Left ventricle myocardium superior (tissue), 1 donor: ENCODE measurements around the gene CMPK1. TPM values are rescaled to one million over a fixed set of nuclear protein-coding genes. Genes with fewer than 3 reads are reported as not detected.

Experiments
- ATAC-seq: fragments of 200-7000 bp; cut with Tn5 transposase; one replicate; pipeline ENCODE4 v1.9.1; 2020; ENCODE audit warnings: mild to moderate bottlenecking, moderate library complexity
- DNase-seq: peaks from one replicate; pipeline ENCODE4 v3.0.0-alpha.2; 2020
- intact Hi-C: fragments of 100-400 bp; cut with micrococcal nuclease; formaldehyde crosslinking; loops from one replicate; pipeline ENCODE4 v1.11.0; 2022
- total RNA-seq: library from RNA; stranded (reverse); fragmentation: NEBNext Ultra II Directional; extraction: Animal tissue kit (Norgen Biotek cat#: 25700); gene quantifications from one replicate; pipeline ENCODE4 v1.2.1, GENCODE V29; 2021
- donor health status: DM: no; HTN: yes; CAD: no; lungs with severe emphysema.

Gene CMPK1
- total RNA-seq, 1 donor from 2014 or later, result 81.0 TPM

DNA sequence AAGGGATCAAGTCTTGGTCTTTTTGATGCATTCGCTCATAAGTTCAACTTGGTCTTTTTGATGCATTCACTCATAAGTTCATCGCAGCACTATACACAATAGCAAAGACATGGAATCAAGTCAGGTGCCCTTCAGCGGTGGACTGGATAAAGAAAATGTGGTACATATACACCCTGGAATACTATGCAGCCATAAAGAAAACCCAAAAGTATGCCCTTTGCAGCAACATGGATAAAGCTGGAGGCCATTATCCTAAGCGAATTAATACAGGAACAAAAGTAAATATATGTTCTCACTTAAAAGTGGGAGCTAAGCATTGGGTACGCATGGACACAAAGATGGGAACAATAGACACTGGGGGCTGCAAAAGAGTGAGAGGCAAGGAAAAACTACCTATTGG lies 52.7 kb downstream of the CMPK1 start:
- DNase-seq (no peak), ATAC-seq (no peak)
- intact Hi-C loops, result no loop called here

DNA sequence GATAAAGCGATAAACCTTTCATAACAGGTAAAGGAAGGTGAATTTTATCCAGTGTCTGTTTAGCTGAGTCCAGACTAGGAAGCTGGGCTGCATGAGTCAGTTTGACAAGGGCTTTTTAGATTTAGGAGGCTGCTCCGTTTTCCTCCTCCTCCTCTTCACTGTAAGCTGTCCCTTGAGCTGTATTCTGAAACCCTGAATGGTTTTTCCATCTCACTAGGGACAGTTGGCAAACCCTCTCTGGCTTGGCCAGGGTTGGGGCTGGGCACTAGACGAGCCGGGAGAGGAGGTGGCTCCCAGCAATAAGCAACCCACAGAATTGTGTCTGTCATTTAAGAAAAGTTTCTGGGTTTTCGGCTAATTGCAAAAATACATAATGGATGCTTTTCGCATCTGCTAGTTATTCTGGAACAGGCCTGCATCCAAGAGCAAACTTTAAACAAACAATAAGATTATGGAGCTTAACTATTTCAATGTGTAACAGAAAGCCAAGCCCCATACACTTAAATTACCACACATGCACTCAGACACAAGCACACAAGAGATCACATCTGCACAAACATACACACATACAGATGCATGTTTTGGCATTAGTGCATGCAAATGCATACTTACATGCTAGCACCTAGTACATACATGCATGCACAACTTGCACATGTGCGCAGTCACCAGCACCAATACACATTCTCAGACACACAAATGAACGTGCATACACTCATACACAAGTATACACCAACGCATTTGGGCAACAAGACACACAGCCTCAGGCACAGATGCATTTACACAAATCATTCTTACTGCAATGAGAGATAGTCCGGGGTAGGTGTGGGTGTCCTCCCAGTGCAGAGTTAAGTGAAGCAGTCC lies 54.7 kb downstream of the CMPK1 start:
- no peak for DNase-seq
- ATAC-seq, result no peak
- intact Hi-C loops, result no loop called here

DNA sequence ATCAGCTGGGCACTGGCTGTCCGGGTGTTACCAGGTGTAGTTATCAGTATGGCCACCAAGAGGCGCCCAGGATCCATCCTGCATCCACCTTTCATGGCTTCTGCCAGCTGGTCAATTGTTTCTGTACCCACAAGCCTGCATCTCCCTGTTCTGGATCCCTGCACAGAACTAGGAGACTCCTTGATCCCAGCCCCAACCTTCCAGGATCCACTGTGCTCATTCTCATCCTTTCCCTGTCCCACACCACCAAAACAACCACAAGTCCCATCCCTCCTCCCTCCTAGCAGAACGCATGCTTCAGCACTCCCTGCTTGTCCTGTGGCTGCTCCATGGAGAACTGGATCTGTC lies 55.3 kb downstream of the CMPK1 start:
- peak; percentile 67 for ATAC-seq
- intact Hi-C loops, result no loop called here
- peak; percentile 45 for DNase-seq

DNA sequence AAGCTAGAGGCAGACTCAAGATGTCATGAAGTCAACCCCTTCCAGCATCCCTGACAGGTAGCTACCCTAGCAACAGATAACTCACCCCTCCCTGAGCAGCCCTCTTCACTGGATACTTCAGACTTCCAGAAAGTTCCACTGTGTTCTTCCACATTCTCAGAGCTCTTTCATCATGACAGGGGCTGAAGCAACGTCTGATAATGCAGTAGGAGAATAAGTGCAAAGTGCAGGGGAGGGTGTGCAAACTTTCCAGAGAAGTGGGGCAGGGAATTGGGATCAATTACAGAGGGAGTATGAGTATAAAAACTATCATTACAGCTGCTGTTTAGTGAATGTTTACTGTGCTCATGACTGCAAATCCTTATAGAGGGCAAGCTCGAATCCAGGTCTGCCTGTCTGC lies 56.1 kb downstream of the CMPK1 start:
- DNase-seq (no peak), ATAC-seq (no peak)
- intact Hi-C loops, result no loop called here

DNA sequence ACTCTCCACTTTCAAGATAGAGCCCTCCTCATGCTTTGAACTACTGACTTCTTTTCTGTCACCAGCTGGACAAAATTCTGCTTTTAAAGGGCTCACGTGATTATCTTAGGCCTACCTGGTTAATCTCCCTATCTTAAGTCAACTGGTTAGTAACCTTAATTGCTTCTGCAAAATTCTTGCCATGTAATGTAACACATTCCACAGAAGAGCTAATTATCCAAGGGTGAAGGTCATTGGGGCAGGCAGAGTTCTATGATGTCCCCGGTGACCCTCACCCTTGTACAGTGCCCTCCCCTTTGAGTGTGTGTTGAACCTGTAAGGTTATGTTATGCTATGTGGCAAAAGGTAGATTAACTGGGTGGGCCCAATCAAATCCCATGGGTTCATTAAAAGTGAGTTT lies 57.3 kb downstream of the CMPK1 start:
- ATAC-seq, result no peak
- intact Hi-C loops, result no loop called here
- no peak for DNase-seq

DNA sequence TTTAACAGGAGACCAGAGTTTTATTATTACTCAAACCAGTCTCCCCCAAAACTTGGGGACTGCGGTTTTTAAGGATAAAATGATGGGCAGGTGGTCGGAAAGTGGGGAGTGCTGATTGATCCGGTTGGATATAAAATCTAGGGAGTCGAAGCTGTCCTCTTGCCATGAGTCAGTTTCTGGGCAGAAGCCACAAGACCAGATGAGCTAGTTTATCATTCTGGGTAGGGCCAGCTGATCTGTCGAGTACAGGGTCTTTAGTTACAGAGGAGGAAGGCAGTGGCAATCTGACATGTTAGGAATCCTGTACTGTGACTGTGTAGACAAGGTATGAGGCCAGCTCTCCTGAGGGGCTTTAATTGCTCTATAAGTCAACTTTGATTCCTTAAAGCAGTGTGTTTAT lies 59.6 kb downstream of the CMPK1 start:
- intact Hi-C loops, result no loop called here
- DNase-seq (no peak), ATAC-seq (no peak)

DNA sequence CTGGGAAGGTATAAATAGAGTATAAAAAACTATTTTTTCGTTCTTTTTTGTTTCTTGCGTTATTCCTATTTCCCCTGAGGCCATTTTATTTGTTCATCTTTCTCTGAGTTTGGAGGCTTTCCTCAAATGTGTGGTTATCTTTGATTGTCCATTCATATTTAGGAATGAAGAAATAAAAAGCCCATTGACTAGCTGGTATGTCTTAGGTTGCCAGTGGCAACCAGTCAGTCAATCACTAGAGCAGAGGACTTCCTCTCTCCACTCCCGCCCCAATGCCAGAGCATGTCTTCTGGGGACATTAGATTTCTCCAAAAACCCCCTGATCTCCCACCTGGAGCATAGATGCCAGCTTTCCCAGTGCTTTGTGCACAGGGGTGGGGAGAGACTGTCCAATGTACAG lies 61.8 kb downstream of the CMPK1 start:
- ATAC-seq (no peak), DNase-seq (no peak)
- intact Hi-C loops, result no loop called here

DNA sequence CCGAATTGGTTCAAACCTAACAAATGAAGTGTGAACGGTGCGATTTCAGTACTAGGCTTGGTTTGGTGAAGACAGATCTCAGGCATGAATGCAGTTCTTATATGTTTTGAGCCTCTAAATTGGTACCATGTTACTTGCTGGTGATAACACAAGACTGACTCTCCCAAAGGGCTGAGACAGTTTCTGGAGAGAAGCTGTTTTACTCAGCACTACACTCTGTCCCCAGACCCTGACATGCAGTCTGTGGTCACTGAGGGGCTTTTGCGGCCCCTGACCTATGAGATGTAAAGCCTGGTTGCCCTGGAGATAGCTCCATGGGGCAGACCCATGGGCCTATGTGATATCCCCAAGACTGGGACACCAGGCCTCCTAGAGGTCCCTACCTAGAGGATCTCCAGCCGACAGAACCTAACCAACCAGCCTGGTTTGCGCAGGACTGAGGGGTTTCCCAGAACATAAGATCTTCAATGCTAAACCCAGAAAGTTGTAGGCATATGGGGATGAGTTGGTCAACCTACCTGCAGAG lies 63.1 kb downstream of the CMPK1 start:
- intact Hi-C loops, result no loop called here
- ATAC-seq, result no peak
- no peak for DNase-seq

DNA sequence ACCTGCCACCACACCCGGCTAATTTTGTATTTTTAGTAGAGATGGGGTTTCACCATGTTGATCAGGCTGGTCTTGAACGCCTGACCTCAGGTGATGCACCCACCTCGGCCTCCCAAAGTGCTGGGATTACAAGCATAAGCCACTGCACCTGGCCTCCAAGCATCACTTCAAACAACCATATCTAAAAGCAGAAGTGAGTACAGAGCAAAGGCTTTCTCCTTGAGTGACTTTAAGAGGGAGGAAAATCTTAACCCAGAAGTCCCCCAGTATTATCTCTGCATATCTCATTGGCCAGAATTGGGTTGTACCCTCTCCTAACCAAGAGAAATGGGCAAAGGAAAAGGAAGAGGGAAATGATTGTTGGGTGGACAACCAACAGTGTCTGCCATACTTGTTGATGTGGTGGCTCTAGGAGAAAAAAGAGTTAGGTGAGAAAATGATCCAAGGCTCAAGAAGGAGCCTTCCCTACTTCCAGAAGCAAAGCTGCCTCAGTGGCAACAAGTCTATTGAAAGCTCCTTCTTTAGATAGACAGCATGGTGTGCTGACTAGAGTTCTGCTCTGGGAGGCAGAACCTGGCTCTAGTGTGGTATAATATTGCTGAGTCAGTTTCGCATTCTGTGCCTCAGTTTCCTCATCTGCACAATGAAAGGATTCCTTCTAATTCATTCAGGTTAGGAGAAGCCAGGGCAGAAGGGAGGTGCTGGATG lies 65.7 kb downstream of the CMPK1 start:
- DNase-seq, result no peak
- intact Hi-C loops, result no loop called here
- no peak for ATAC-seq

DNA sequence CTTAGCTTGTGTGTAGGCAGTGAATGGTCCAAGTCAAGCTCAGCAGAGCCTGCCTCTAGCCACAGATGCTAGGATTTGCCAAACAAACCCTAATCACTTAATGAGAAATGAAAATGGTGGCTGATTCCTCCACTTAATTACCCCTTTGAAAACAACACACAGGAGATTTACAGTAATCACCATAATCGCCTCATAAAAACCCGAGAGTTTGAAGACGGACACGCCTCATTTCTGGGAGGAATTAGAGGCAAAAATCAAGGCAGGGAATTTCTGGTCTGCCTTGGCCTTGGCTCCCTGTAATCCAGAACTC lies 66.2 kb downstream of the CMPK1 start:
- ATAC-seq (no peak), DNase-seq (no peak)
- intact Hi-C loops, result no loop called here

DNA sequence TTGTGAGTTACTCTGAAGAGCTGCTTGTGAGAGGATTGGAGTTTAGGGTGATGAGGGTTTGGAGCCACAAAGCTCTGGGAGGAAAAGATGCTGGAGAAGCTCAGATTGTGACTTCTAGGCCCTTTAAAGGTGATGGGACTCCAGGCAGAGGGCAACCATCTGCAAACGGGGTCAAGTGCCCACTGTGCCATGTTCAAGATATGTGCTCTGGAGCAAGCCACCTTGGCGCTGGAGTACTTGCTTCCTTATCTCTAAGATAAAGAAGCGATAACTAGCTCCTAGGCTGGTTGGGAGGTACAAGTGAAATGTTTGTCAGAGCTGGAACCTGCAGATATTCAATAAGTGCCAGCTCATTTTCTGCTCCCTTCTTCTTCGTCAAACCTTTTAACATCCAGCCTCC lies 68.2 kb downstream of the CMPK1 start:
- DNase-seq (no peak), ATAC-seq (no peak)
- intact Hi-C loops, result no loop called here

DNA sequence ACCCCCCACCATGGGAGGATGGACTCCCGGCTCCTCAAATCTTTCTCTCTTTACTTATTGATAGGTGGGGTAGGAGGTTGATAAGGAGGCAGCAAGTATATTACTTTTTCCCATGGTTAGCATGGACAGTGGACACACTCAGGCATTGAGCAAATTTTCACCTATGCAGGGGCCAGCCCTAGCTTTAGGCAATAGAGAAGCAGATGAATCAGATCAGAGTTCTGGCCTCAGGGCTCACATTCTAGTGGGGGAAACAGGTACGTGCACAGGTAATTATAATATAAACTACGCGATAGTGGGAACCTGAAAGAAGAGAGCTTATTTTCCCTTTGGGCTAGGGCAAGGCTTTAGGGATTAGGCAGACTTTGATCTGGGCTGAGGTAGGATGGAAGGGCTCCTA lies 69.0 kb downstream of the CMPK1 start:
- DNase-seq, result no peak
- intact Hi-C loops, result no loop called here
- no peak for ATAC-seq

DNA sequence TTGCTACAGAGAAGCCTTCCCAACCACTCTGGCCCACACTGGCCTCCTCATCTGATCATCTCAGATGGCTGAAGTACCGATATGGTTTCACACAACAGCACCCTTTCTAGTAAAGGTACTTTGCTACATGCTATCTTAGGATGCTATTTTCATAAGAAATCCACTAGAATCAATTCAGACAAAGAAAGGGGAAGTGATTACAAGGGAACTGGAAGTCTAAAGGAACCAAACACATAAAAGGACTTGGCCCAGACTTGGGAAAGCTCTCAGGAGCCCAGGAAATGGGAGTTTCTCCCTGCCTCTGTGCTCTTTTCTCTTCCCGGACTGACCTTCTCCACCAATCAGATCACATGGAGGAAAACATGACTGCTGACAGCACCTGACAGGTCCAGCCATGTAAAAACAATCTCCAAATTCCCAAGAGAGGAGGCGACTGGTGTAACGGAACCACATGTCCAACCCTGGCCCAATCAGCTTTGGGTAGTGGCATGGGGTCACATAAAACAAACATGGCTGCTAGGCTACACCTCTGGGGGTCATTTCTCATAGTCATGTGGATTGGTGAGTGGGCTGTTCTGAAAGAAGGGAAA lies 69.8 kb downstream of the CMPK1 start:
- intact Hi-C loops, result no loop called here
- DNase-seq (no peak), ATAC-seq (no peak)

DNA sequence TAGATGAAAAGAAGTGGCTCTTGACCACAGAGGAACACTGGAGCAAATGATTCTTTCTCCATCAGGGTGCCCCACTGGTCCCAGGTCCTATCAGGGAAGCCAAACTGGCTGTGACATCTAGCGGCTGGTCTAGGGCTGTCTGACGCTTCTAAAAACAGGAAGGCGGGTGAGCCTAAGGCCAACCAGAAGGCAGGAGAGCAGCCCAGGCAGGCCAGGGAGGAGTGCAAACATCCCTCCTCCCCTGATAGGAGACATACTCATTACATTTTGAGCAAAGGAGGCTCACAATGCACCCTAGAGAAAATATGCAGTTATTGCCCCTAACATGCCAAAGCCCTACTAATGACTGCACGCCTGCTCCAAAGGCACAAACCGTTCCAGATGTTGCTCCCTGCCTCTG lies 72.1 kb downstream of the CMPK1 start:
- DNase-seq, result no peak
- no peak for ATAC-seq
- intact Hi-C loops, result no loop called here

DNA sequence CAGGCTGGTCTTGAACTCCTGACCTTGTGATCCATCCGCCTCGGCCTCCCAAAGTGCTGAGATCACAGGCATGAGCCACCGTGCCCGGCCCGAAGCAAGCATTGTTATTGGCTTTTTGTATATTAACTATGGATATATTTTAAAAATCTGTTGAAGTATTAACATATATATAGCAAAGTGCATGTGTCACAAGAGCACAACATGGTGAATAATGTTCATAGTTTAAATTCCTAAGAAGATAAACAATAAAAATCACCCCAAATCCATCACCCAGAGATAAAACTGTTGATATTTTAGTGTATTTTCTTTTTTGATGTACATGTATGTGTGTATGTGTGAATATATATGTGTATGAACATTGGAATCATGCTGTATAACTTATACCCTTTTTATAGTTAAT lies 73.4 kb downstream of the CMPK1 start:
- intact Hi-C loops, result no loop called here
- no peak for DNase-seq
- ATAC-seq, result no peak

DNA sequence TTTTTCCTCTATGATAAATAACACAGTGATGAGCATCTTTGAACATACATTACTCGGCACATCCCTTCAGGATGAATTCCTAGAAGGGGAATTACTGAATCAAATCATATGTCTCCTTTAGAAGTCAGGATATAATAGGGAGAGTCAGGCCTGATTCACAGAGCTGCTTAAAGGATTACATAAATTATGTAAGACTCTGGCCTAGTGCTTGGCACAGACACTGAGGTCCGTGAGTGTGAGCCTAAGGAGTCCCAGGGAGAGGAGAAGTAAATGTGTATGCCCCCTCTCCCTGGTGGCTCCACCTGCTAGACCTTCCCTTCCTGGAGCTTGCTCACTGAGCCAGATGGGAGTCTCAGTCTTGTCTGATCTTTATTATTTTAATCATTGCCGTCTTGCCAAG lies 73.9 kb downstream of the CMPK1 start:
- ATAC-seq (no peak), DNase-seq (no peak)
- intact Hi-C loops, result no loop called here

DNA sequence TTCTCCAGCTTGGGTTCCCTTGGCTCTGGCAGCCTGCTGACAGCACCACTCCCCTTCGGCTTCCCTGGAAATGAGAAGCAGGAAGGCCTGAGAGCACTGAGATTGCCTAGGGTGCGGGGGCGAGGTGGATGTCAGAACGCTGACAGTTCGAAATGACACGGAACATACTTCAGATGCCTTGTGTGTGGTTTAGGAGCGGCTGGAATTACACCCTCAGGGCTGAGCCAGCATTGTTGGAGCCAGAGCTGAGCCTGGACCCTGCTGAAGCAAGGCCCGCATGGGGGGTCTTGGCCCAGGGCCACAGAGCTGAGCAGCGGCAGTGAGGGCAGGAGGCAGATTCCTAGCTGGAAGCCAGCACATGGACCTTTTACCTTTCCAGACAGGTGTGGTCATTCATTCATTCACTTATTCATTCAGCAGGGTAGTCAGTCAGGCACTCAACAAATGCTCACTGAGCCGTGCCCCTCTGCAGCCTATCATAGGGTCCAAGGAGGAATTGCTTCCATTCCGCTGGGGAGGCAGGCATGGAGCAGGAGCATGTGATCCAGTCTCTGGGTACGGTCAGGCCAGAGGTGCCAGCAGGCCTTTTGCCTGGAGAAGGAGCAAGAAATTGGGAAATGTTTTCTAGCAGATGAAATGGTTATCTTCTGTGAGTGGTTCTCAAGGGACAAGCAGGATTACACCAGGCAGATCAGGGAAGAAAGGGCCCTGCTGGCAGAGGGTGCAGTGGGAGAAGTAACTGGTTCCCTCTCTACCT lies 75.9 kb downstream of the CMPK1 start:
- intact Hi-C loops, result no loop called here
- no peak for DNase-seq
- ATAC-seq, result no peak

DNA sequence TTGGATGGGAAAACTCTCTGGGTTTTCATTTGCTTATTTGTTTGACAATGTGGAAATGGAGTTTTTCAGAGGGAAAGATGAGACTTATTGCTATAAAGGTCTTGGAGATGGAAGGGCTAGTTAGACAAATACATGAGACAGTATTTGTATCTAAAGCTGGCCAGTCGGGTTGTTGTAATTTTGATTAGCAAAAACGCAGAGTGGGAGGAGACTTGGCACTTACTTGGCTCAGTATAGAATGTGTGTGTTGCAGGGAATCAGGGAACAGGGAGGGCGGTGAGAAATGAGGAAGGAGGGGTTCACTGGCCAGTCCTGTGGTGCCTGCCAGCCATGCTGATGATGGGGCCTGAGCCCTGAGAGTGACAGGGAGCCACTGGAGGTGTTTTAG lies 76.5 kb downstream of the CMPK1 start:
- no peak for DNase-seq
- no peak for ATAC-seq
- intact Hi-C loops, result no loop called here

DNA sequence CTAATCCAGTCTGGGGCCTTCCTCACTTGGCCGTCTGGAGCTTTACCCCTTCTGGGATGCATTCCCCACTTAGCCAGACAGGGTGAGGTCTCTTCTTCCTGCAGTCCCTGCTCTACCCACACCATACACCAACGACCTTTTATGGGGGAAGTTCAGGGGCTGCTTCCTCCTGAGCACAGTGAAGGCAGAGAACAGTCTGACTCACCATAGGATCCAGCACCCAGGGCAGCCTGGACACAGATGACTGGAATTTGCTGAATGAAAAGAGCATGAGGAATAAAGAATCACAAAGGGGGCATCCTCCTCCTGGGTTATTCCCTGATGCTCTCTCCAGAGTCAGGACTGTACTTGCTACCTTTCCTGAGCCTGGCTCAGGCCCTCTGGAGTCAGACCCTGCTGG lies 77.8 kb downstream of the CMPK1 start:
- DNase-seq, result no peak
- intact Hi-C loops, result no loop called here
- ATAC-seq, result no peak

DNA sequence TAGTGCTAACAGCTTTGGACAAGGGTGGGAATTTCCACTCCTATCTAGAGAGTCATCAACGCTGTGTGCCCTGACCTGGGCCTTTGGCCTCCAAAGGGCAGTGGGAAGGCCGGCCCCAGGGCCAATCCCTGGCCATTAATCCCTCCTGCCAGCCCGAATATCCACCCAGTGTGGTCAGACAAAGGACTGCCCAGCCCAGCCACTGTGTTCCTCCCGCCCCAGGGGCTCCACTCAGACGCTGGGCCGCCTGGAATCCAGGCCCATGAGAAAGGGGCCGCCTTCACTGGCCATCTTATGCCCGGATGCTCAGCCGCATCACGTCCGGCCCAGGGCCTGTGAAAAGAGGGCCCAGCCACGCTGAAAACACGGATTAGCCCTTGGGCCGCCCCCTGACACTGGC lies 78.8 kb downstream of the CMPK1 start:
- no peak for DNase-seq
- ATAC-seq, result no peak
- intact Hi-C loops, result no loop called here
